Fibroblast of skin of scalp (primary cell): ENCODE data around the gene LDAH.

Source experiments
- DNase-seq: peaks from one replicate; pipeline ENCODE4 v3.0.0-alpha.2; 2013

Gene LDAH

GRCh38 chr2:20666304-20667150 lies 156.4 kb downstream of the LDAH start, which contains the start of gene GDF7:
GDF7 (plus strand) TSS chr2:20667144; CDS start chr2:20667240, 96 bp downstream.
- no peak for DNase-seq

GRCh38 chr2:20666005-20666303 lies 156.9 kb downstream of the LDAH start:
- DNase-seq, result no peak

- DNase-seq, result no peak
Observed at GRCh38 chr2:20665243-20666004, 157.5 kb downstream of the LDAH start.

GRCh38 chr2:20664431-20665242 lies 158.3 kb downstream of the LDAH start:
- no peak for DNase-seq

- DNase-seq, result no peak
Observed at GRCh38 chr2:20664071-20664390, 158.9 kb downstream of the LDAH start.

- DNase-seq, result no peak
Observed at GRCh38 chr2:20663196-20664070, 159.5 kb downstream of the LDAH start.

- no peak for DNase-seq
Observed at GRCh38 chr2:20662308-20662937, 160.5 kb downstream of the LDAH start.

GRCh38 chr2:20661421-20662307 lies 161.2 kb downstream of the LDAH start:
- DNase-seq, result peak; percentile 72

- no peak for DNase-seq
Observed at GRCh38 chr2:20660506-20661420, 162.1 kb downstream of the LDAH start.

GRCh38 chr2:20657522-20658235 lies 165.2 kb downstream of the LDAH start:
- DNase-seq, result no peak

- no peak for DNase-seq
Observed at GRCh38 chr2:20656561-20656960, 166.3 kb downstream of the LDAH start.

GRCh38 chr2:20654535-20654813 lies 168.4 kb downstream of the LDAH start:
- no peak for DNase-seq

- DNase-seq, result no peak
Observed at GRCh38 chr2:20653695-20654534, 169.0 kb downstream of the LDAH start.

- DNase-seq, result no peak
Observed at GRCh38 chr2:20652673-20653575, 170.0 kb downstream of the LDAH start.

- DNase-seq, result no peak
Observed at GRCh38 chr2:20652141-20652540, 170.8 kb downstream of the LDAH start.

GRCh38 chr2:20651731-20652099 lies 171.2 kb downstream of the LDAH start:
- no peak for DNase-seq
